KG1 (cell line): ENCODE measurements around the gene VPS51.
"Not testable (repeated sequence)": the region's sequence is repeated elsewhere in the genome, so short reads cannot be mapped to it uniquely, and the experiment has no call there.

Source experiments
- DNase-seq: peaks from one replicate; lab custom pipeline; 2025; lab: John Stamatoyannopoulos, UW

VPS51 gene

GRCh38 chr11:65134952-65135632, 39.1 kb downstream of the VPS51 start:
- peak; percentile 93 for DNase-seq

GRCh38 chr11:65135633-65136145, 39.7 kb downstream of the VPS51 start:
- DNase-seq = no peak

GRCh38 chr11:65136515-65137096, 40.6 kb downstream of the VPS51 start:
- no peak for DNase-seq

GRCh38 chr11:65141896-65142494, 46.0 kb downstream of the VPS51 start:
- DNase-seq = no peak

GRCh38 chr11:65147352-65148075, 51.5 kb downstream of the VPS51 start:
- no peak for DNase-seq

- no peak for DNase-seq
These were observed 52.6 kb downstream of the VPS51 start for GRCh38 chr11:65148657-65149056.

- not testable (repeated sequence) for DNase-seq
These were observed 54.1 kb downstream of the VPS51 start for GRCh38 chr11:65150131-65150508.

GRCh38 chr11:65150509-65151299, 54.7 kb downstream of the VPS51 start:
- peak; percentile 89 for DNase-seq

- no peak for DNase-seq
These were observed 55.4 kb downstream of the VPS51 start for GRCh38 chr11:65151331-65151899.

- DNase-seq = no peak
These were observed 56.1 kb downstream of the VPS51 start for GRCh38 chr11:65152122-65152521.

GRCh38 chr11:65156256-65156655, 60.2 kb downstream of the VPS51 start:
- DNase-seq = no peak

GRCh38 chr11:65156926-65157325, 60.9 kb downstream of the VPS51 start:
- DNase-seq = no peak

GRCh38 chr11:65157336-65157735, 61.3 kb downstream of the VPS51 start:
- no peak for DNase-seq

- DNase-seq = no peak
These were observed 63.0 kb downstream of the VPS51 start for GRCh38 chr11:65159012-65159411.

GRCh38 chr11:65160643-65161042, 64.6 kb downstream of the VPS51 start:
- no peak for DNase-seq
